GM18520 (cell line): Measurements from ENCODE around the gene TMEM52.

Experiments used
- ATAC-seq: cut with Tn5 transposase; IDR thresholded peaks from one replicate; pipeline ENCODE4 v1.9.1; 2021; ENCODE audit not compliant: unreplicated experiment

Gene TMEM52

GRCh38 chr1:1915911-1916840 lies 2.9 kb downstream of the TMEM52 start:
- no peak for ATAC-seq

DNA sequence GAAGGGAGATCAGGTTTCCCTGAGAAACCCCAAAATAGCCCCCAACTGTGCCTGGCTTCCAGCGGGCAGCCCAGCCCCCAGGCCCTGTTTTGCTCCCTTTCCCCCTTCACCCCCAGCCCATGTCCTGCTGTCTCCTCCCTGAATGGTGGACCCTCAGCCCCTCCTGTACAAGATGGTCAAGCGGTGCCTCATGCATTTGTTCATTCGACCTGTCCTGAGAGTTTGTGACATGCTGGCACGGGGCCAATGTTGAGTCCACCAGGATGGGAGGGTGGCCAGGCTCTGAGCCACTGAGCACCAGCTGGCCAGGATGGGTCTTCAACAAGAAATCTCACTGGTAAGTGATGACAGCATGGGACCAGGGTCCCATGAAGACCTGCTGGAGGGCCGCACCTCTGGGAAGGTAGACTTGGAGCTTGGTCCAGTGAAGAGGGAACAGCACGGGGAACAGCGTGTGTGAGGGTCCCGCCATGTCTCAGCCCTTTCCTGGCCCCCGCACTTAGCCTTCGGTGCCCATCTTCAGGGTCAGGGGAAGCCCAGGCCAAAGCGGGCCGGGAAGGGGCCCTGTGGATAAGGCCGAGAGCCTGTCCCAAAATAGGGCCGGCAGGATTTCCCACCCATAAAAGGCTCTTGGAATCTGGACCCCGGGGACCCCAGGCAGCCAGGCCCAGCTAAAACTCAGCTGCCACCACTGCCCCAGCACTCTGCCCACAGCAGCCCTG lies 3.9 kb downstream of the TMEM52 start, which contains the start of gene CALML6:
CALML6 (plus strand) TSS at position 290 of the 722 bp plus-strand sequence; CDS start at position 311, 21 bp downstream.
- ATAC-seq: no peak

GRCh38 chr1:1914101-1914970 lies 4.7 kb downstream of the TMEM52 start:
- no peak for ATAC-seq

DNA sequence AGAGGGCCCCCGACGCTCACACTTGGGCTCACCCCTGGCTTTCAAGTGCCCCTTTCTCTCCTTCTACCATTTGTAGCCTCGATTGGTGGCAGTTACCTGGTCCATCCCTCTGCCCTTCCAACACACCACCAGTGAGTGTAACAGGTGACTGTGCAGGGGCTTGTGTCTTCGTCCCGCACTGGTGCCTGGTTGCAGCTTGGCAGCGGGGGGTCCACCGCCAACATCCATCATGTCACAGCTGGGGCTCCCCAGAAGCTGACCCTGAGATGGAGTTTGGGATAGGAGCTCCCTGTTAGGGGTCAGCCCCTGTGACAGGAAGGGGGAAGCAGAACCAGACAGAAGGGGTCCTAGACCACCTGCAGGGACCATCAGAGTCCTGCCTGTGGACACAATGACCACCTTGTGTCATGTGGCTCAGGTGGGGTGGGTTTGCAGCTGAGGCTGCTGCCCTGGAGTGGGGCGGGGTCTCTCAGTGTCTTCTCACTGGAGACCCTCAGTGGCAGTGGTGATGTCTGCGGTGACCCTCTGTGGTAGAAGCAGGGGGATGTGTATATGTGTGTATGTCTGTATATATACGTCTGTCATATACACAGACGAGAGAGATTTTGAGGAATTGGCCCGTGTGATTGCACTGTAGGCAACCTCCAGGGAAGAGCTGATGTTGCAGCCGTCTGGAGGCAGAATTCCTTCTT lies 7.6 kb downstream of the TMEM52 start:
- ATAC-seq: no peak

DNA sequence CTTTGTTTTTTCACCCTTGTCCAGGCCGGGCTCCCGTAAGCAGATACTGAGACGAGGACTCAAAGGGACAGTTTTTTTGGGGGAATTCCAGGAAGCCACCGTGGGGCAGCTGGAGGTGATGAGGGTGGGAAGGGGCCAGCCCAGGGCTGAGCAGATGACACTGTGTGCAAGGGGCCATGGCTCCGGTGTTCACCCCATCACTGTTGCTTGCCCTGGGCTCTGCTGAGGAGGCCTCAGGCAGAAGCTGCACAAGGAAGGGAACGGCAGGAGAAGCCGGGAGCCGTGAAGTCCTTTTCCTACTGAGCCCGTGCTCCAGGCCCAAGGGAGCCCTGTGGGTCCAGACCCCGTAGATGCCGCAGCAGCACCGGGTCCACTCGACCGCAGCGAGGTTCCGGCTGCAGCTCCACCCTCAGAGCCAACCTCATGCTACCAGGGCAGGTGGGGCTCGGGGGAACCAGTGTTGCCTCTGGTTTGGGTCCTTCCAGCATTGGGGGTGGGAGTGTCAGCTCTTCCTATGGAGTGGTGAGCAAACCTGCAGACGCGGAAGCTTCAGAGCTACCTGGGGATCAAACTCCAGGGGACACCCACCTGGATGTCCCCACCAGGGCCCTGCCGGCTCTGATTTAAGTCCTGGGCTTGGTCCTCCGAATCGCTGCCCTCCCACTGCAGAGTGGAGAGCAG lies 8.3 kb downstream of the TMEM52 start:
- no peak for ATAC-seq

DNA sequence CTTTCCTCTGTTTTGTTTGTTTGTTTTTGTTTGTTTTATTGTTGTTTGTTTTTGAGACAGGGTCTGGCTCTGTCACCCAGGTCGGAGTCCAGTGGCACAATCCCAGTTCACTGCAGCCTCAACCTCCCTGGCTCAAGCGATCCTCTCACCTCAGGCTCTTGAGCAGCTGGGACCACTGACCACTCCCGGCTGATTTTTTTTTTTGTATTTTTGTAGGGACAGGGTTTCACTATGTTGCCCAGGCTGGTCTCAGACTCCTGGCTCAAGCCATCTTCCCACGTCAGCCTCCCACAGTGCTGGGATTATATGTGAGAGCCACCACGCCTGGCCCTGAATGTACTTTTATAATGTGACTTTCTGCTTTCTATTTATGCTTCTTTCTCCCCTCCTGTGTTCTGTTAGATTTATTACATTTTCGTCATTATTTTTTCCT lies 9.0 kb downstream of the TMEM52 start:
- no peak for ATAC-seq

DNA sequence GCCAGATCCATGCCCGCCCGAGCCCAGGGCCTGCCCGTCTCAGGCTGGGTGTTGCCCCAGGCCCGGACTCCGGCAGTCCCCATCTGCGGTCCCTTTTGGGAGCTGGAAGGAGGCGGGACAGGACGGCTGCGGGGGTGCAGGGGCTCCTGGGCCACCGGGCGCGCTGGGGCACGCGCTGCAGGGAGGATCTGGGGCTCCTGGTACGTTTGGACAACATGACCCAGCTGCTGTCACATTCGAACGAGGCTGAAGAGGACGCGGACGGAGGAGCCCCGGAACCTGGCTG lies 10.6 kb downstream of the TMEM52 start:
- no peak for ATAC-seq

GRCh38 chr1:1907098-1907736 lies 11.9 kb downstream of the TMEM52 start:
- no peak for ATAC-seq

DNA sequence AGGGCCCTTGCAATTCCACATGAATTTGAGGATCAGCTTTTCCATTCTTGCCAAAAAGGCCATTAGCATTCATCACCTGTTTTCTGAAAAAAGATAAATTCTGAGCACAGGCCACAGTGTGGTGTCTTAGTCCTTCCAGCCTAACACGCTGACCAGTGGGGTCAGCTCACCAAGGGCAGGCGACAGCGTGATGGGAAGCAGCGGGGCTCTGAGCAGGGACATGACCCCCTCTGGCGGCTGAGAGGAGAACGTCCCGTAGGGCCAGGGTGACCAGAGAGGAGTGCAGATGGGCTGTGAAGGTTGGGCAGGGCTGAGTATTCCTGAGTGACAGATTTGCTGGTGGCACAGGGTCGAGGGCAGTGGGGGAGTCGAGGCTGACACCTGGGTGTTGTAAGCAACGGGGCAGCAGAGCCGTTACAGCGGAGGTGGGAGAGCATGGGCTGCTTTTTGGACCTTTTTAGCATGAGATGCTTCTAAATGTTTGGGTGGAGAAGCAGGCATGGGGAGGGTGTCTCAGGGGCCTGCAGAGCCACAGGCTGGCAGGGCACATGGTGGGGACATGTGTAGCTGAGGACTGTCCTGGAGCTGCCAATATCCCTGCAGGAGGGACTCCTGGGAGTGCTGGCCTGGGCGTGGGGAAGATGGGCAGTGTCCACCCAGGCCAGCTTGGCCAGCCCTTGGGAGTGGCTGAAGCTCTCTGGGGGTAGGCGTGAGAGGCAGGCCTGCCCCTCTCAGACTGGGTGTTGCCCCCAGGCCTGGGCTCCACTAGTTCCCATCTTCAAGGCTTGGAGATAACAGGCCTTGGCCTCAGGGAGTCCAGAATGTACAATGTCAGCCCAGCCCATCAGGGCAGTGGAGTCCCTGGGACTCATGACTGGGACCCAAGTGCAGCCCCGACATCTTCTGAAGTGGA lies 12.6 kb downstream of the TMEM52 start:
- no peak for ATAC-seq

DNA sequence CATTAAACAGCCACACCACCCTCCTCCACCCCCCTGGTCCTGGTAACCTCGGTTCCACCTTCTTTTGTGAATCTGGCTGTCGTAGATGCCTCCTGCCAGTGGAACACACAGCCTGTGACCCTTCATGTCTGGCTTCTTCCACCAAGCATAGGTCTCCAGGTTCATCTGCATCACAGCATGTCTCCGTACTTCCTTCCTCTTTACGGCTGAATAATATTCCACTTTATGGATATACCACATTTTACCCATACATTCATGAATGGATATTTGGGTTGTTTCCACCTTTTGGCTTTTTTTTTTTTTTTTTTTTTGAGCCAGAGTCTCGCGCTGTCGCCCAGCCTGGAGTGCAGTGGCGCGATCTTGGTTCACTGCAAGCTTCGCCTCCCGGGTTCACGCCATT lies 15.9 kb downstream of the TMEM52 start:
- ATAC-seq: no peak

DNA sequence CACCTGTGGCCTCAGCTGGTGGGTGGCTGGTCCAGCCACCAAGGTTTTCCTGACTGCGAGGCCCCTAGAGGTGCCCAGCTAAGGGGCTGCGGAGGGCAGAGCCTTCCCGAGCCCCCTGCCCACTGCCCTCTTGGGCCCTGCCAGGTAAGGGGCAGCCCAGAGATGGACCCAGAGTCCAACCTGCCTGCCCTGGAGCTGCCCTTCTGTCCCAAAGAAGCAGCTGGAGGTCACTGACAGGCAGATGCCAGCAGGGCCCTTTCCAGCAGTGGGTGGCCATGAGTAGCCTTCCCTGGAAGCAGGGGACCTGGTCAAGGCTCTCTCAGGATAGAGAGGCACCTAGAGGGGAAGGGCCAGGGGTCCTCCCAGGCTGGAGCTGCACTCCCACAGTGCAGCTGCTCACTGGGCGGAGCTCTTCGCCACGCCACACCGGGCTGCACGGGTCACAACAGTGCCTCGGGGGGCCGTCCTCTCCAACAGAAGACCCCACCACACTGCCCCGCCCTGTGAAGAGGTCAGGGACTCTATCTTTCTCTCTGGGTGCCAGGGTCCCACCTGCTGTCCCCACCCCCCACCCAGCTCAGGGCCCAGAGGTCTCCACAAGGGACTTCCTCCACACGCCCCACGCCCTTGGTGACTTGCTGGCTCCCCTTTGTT lies 17.3 kb downstream of the TMEM52 start:
- ATAC-seq: no peak

DNA sequence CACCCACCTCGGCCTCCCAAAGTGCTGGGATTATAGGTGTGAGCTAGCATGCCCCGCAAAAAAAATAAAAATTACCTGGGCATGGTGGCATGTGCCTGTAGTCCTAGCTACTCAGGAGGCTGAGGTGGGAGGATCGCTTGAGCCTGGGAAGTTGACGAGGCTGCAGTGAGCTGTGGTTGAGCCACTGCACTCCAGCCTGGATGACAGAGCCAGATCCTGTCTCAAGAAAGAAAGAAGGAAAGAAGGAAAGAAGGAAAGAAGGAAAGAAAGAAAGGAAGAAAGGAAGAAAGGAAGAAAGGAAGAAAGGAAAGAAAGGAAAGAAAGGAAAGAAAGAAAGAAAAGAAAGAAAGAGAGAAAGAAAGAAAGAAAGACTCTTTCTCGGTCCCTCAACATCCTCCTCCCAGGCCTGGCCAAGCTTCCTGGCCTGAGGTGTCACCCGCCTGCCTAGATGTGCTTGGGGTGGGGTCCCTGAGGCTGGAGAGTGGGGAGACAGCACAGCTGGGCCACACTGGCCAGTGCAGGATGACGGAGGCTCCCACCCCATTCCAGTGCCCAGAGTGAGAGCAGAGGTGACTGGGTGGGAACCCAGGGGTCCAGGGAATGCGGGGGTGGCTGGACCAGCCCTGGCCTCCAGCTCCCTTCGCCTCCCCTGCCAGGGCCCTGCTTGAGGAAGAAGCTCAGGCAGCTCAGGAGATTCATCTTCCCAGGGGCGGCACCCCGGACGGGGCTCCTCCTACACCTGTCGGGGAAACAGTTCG lies 18.0 kb downstream of the TMEM52 start:
- ATAC-seq: no peak

- no peak for ATAC-seq
These were observed 19.1 kb downstream of the TMEM52 start for GRCh38 chr1:1899967-1900327.

DNA sequence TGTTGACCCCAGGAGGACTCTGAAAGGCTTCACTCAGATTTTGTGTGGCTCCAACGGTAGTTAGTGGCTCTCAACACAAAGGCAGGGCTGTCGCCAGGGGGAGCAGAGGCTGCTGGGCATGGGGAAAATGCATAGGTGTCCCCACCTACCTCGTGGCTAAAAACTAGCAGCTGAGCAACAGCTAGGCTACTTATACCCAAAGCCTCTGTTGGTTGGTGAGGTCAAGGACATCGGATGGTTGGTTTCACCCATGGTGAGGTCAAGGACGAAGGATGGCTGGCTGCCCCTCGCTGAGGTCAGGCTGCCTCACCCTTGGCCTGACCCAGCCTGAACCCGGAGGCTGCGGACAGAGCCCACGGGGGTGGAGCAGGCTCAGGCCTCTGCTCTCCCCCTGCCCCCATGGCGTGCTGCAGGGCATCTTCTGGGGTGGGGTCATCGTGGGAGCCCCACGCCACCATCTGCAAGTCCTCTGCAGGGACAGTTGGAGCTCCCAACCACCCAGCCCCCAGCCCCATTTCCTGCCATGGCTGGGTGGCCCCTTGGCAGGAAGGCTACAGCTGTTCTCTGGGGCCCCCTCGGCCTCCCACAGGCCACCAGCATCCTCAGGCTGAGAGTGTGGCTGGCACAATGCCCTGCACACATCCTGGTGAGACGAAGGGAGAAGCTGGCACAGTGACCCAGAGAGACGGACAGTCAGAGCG lies 19.7 kb downstream of the TMEM52 start:
- ATAC-seq: no peak

DNA sequence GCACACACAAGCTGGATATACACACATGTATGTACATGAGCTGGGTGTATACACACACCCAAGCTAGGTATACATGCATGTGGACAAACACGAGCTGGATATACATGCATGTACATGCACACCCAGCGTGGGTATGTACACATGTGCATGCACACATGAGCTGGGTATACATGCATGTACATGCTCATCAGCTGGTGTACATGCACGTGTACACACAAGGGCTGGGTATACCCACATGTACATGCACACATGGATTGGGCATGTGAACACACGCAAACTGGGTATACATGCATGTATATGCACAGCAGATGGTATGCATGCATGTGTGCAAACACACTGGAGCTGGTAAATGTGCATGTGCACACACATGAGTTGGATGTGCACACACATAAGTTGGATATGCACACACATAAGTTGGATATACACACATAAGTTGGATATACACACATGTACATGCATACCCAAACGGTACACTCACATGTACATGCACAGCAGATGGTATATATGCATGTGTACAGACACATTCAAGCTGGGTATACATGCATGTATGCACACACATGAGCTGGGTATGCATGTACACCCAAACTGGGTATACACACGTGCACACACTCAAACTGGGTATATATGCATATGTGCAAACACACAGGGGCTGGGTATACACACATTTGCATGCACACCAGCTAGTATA lies 20.7 kb downstream of the TMEM52 start:
- no peak for ATAC-seq
